Chondrocyte (in vitro differentiated cells): Measurements from ENCODE around the gene CKLF. TPM values are rescaled to one million over a fixed set of nuclear protein-coding genes. Genes with fewer than 3 reads are reported as not detected.

Experiments used
- DNase-seq: peaks from one replicate; pipeline ENCODE4 v3.0.0; 2021; ENCODE audit warnings: mixed read lengths, low spot score
- H3K27ac Mint-ChIP-seq: one replicate; pipeline ENCODE4 v1.8.0; 2021; ENCODE audit warnings: mild to moderate bottlenecking, moderate library complexity, mixed read lengths; ENCODE audit not compliant: unreplicated experiment
- H3K27me3 Mint-ChIP-seq: 2 replicates; pipeline ENCODE4 v1.8.0; 2021; ENCODE audit warnings: low read depth, mixed read lengths
- H3K36me3 Mint-ChIP-seq: 2 replicates; pipeline ENCODE4 v1.8.0; 2021; ENCODE audit warnings: low read depth, mixed read lengths
- H3K4me1 Mint-ChIP-seq: 2 replicates; pipeline ENCODE4 v1.8.0; 2021; ENCODE audit warnings: low read depth, mild to moderate bottlenecking, mixed read lengths
- H3K4me3 Mint-ChIP-seq: one replicate; pipeline ENCODE4 v1.8.0; 2021; ENCODE audit warnings: mild to moderate bottlenecking, moderate library complexity, mixed read lengths; ENCODE audit not compliant: unreplicated experiment
- H3K9me3 Mint-ChIP-seq: 2 replicates; pipeline ENCODE4 v1.8.0; 2021; ENCODE audit warnings: low read depth, mixed read lengths
- CTCF ChIP-seq: fragments of 200-600 bp; sonication (generic); IDR thresholded peaks from 2 replicates; pipeline ENCODE4 v1.5.0; 2021; ENCODE audit warnings: antibody characterized with exemption, mild to moderate bottlenecking, moderate library complexity
- total RNA-seq: library from RNA; stranded (reverse); gene quantifications from 3 replicates; pipeline ENCODE4 v1.2.1, GENCODE V29; 2021

CKLF gene
- total RNA-seq, 1 donor from 2014 or later = 47.3 TPM

GRCh38 chr16:66554495-66554894 lies 2.1 kb downstream of the CKLF start:
- Mint-ChIP-seq H3K27me3 (no peaks in the 10 kb centered on the region), H3K27ac (no peak overlapping the region), H3K9me3 (no peaks in the 10 kb centered on the region), H3K36me3 (peaks cover 5% of the 10 kb centered on the region), H3K4me1 (peaks cover 53% of the 10 kb centered on the region), H3K4me3 (no peak overlapping the region)
- TF ChIP-seq CTCF = no peak
- DNase-seq = no peak

- Mint-ChIP-seq H3K4me3 (no peak overlapping the region), H3K27ac (no peak overlapping the region), H3K27me3 (no peaks in the 10 kb centered on the region), H3K36me3 (peaks cover 7% of the 10 kb centered on the region), H3K4me1 (peaks cover 13% of the 10 kb centered on the region), H3K9me3 (no peaks in the 10 kb centered on the region)
- no peak for TF ChIP-seq CTCF
- DNase-seq = no peak
Measured at GRCh38 chr16:66560107-66560506, 7.7 kb downstream of the CKLF start.

DNA sequence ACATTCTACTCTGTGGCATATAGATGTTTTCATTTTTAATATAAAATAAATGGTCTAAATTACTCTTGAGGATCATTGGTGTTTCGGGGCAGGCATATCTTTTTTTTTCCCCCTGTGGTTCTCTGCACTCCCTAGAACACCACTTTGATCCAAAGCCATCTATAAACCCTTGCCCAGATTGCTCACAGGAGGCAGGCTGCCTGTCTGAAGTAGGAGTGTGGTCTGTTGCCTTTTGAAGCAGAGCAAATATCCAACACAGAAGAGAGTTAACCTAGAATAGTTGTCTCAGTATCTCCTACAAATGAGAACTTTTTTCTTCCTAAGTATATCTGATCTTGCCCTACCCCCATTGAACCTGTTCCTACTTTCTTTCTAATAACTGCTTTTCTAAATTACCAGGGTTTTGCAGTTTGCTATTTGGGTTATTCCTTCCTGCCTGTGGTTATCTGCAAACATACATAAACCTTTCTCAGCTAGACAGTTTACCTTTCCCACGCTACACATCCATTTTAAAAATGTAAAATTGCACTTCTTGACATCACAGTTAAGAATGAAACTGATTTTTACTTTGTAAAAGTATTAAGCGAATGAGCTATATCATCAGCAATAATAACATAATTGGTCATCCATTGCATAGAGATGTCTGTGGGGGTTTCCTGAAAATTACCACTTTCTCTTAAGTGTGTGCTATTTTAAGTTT lies 9.2 kb downstream of the CKLF start:
- Mint-ChIP-seq H3K4me1 (peaks cover 4% of the 10 kb centered on the region), H3K9me3 (no peaks in the 10 kb centered on the region), H3K36me3 (peaks cover 8% of the 10 kb centered on the region), H3K27ac (peak overlapping the region; percentile 2), H3K4me3 (no peak overlapping the region), H3K27me3 (no peaks in the 10 kb centered on the region)
- no peak for TF ChIP-seq CTCF
- no peak for DNase-seq

DNA sequence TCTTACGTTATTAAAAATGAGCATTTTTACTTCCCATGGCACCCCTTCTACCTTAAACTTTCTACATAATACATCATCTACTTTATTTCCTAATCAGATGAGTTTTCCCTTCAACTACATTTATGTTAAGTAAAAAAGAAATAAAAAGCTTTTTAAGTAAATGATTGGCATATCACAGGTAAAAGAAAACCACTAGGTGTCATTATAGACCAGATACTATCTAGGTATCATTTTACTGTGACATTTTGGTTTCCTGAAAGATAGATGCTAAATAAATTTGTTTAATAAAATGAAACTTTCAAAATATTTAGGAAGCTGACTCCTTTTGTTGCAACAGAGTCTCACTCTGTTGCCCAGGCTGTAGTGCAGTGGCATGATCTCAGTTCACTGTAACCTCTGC lies 10.0 kb downstream of the CKLF start:
- Mint-ChIP-seq H3K9me3 (no peaks in the 10 kb centered on the region), H3K4me3 (no peak overlapping the region), H3K4me1 (peaks cover 4% of the 10 kb centered on the region), H3K27me3 (no peaks in the 10 kb centered on the region), H3K27ac (no peak overlapping the region), H3K36me3 (peaks cover 11% of the 10 kb centered on the region)
- DNase-seq = no peak
- TF ChIP-seq CTCF = peak; percentile 59

DNA sequence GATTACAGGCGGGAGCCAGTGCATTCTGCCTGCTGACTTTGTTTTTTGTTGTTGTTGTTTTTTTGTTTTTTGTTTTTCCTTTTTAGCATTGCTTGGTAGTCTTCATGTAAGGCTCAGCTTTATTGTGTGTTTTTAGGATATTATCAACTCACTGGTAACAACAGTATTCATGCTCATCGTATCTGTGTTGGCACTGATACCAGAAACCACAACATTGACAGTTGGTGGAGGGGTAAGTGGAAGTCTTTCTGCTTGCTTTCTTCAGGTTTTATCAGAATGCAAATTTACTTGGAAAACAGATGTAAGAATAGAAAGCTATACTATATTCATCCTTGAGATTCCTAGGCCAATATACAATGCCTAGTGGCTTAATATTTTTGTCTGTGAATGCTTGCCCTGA lies 10.6 kb downstream of the CKLF start:
- Mint-ChIP-seq H3K4me3 (no peak overlapping the region), H3K4me1 (peaks cover 10% of the 10 kb centered on the region), H3K27me3 (no peaks in the 10 kb centered on the region), H3K27ac (no peak overlapping the region), H3K36me3 (peaks cover 9% of the 10 kb centered on the region), H3K9me3 (no peaks in the 10 kb centered on the region)
- no peak for DNase-seq
- no peak for TF ChIP-seq CTCF
